Natural killer cell (primary cell): ENCODE data around the gene COX7C. TPM values are rescaled to one million over a fixed set of nuclear protein-coding genes. Genes with fewer than 3 reads are reported as not detected.
A peak's percentile ranks its signal among the peaks of the same experiment; 100 is the strongest.
"Not testable (repeated sequence)": the region's sequence is repeated elsewhere in the genome, so short reads cannot be mapped to it uniquely, and the experiment has no call there.

Experiments used
- ATAC-seq, 3 donors: fragments of 150-1000 bp in 2 of 3; fragments of 200-7000 bp in 1 of 3; cut with Tn5 transposase; 1 replicate in 1 of 3; 2 replicates in 2 of 3; pipeline ENCODE4 v1.10.0; 2021; ENCODE audit warnings: mild to moderate bottlenecking in 2 of 3, moderate library complexity in 2 of 3
- DNase-seq, 2 donors: peaks; one replicate each; pipeline versions ENCODE4 v3.0.0 to v3.0.0-alpha.2; 2013 to 2021; ENCODE audit warnings: mixed read lengths in 1 of 2
- H3K27ac ChIP-seq: one replicate; pipeline ENCODE4 v1.5.1; 2013; ENCODE audit warnings: mild to moderate bottlenecking, low read length
- H3K27me3 ChIP-seq: one replicate; pipeline ENCODE4 v1.6.1; 2013; ENCODE audit warnings: low read length; ENCODE audit not compliant: control insufficient read depth, insufficient read depth
- H3K36me3 ChIP-seq: one replicate; pipeline ENCODE4 v1.6.1; 2013; ENCODE audit warnings: low read length; ENCODE audit not compliant: control insufficient read depth, insufficient read depth
- H3K4me1 ChIP-seq: one replicate; pipeline ENCODE4 v1.6.1; 2013; ENCODE audit warnings: low read length; ENCODE audit not compliant: control insufficient read depth, insufficient read depth
- H3K4me3 ChIP-seq: one replicate; pipeline ENCODE4 v1.5.1; 2013; ENCODE audit warnings: low read length
- H3K9me3 ChIP-seq: one replicate; pipeline ENCODE4 v1.6.1; 2013; ENCODE audit warnings: low read length; ENCODE audit not compliant: control insufficient read depth, insufficient read depth
- H3K27ac Mint-ChIP-seq, 2 donors: one replicate each; pipeline ENCODE4 v1.8.0; 2022; ENCODE audit warnings: mild to moderate bottlenecking in 2 of 2, mixed read lengths in 2 of 2, moderate library complexity in 1 of 2
- H3K27me3 Mint-ChIP-seq, 2 donors: one replicate each; pipeline ENCODE4 v1.8.0; 2022; ENCODE audit warnings: low read depth in 2 of 2, mixed read lengths in 2 of 2
- H3K36me3 Mint-ChIP-seq: one replicate; pipeline ENCODE4 v1.8.0; 2022; ENCODE audit warnings: mixed read lengths
- H3K4me1 Mint-ChIP-seq, 2 donors: one replicate each; pipeline ENCODE4 v1.8.0; 2022; ENCODE audit warnings: mixed read lengths in 2 of 2
- H3K4me3 Mint-ChIP-seq: one replicate; pipeline ENCODE4 v1.8.0; 2022; ENCODE audit warnings: mild to moderate bottlenecking, moderate library complexity, mixed read lengths
- H3K9me3 Mint-ChIP-seq, 2 donors: one replicate each; pipeline ENCODE4 v1.8.0; 2022; ENCODE audit warnings: mixed read lengths in 2 of 2
- CTCF ChIP-seq: fragments of 200-600 bp; IDR thresholded peaks from one replicate; pipeline ENCODE4 v1.8.0; 2022; ENCODE audit warnings: antibody characterized with exemption
- WGBS: methylation state at CpG from one replicate; pipeline ENCODE4 v1.1.7; 2013; ENCODE audit warnings: missing lambda C conversion rate; ENCODE audit not compliant: insufficient coverage; 5-methylcytosine and 5-hydroxymethylcytosine counted together
- intact Hi-C: fragments of 100-400 bp; cut with micrococcal nuclease; formaldehyde crosslinking; loops from one replicate; pipeline ENCODE4 v1.14.2; 2022
- total RNA-seq, 4 donors: library from RNA; stranded (reverse); fragments of 120-200 nt in 1 of 4; gene quantifications; one replicate each; pipeline versions ENCODE4 v1.2.3 to v1.2.4, GENCODE V29; 2013 to 2022

The COX7C gene
- total RNA-seq, 3 donors from 2014 or later (not counting 1 experiment from before 2014, with no cell fraction given): 237 to 264 (median 250) TPM

GRCh38 chr5:86649832-86650505 is 32.2 kb downstream of the COX7C start:
- ATAC-seq (no peak), DNase-seq (no peak)
- Mint-ChIP-seq H3K27ac (no peak overlapping the region), H3K4me1 (no peaks in the 10 kb centered on the region), H3K27me3 (peaks cover 10 to 18% of the 10 kb centered on the region in 2 donors), H3K4me3 (no peak overlapping the region), H3K9me3 (peaks cover 0 to 2% of the 10 kb centered on the region in 2 donors), H3K36me3 (no peaks in the 10 kb centered on the region)
- 87% methylated on average over 3 of the region's 3 CpGs for WGBS
- no peak for TF ChIP-seq CTCF
- no peaks in the 10 kb centered on the region for H3K9me3 ChIP-seq
- H3K4me3 ChIP-seq: no peak overlapping the region
- intact Hi-C loops: no loop called here
- H3K4me1 ChIP-seq: no peaks in the 10 kb centered on the region
- H3K27ac ChIP-seq: no peak overlapping the region
- no peaks in the 10 kb centered on the region for H3K27me3 ChIP-seq
- no peaks in the 10 kb centered on the region for H3K36me3 ChIP-seq

- not testable (repeated sequence) for H3K4me1 Mint-ChIP-seq
- 67% methylated on average over 2 of the region's 2 CpGs for WGBS
Measured at GRCh38 chr5:86660771-86661170, 43.0 kb downstream of the COX7C start.

GRCh38 chr5:86664173-86664572 is 46.4 kb downstream of the COX7C start:
- Mint-ChIP-seq H3K9me3 (peaks cover 2 to 8% of the 10 kb centered on the region in 2 donors), H3K4me3 (no peak overlapping the region), H3K36me3 (no peaks in the 10 kb centered on the region), H3K27me3 (peaks cover 0 to 3% of the 10 kb centered on the region in 2 donors), H3K4me1 (no peaks in the 10 kb centered on the region), H3K27ac (no peak overlapping the region)
- 100% methylated on average over 1 of the region's 2 CpGs for WGBS
- no peak overlapping the region for H3K27ac ChIP-seq
- H3K9me3 ChIP-seq: no peaks in the 10 kb centered on the region
- intact Hi-C loops: no loop called here
- H3K36me3 ChIP-seq: no peaks in the 10 kb centered on the region
- no peaks in the 10 kb centered on the region for H3K27me3 ChIP-seq
- ATAC-seq (no peak), DNase-seq (no peak)
- no peak for TF ChIP-seq CTCF
- H3K4me3 ChIP-seq: no peak overlapping the region
- H3K4me1 ChIP-seq: no peaks in the 10 kb centered on the region

More at GRCh38 chr5:86660771-86661170, 43.0 kb downstream of the COX7C start:
- H3K27me3 Mint-ChIP-seq, H3K27me3 ChIP-seq, H3K4me3 Mint-ChIP-seq, H3K27ac ChIP-seq, DNase-seq, H3K4me1 ChIP-seq, intact Hi-C loops, H3K27ac Mint-ChIP-seq, H3K4me3 ChIP-seq, H3K9me3 Mint-ChIP-seq, ATAC-seq, H3K36me3 Mint-ChIP-seq, H3K9me3 ChIP-seq, H3K36me3 ChIP-seq: not testable (repeated sequence)

GRCh38 chr5:86665984-86666760 is 48.4 kb downstream of the COX7C start:
- peaks cover 0 to 6% of the 10 kb centered on the region in 2 donors for H3K27me3 Mint-ChIP-seq
- H3K36me3 ChIP-seq: no peaks in the 10 kb centered on the region
- no peak overlapping the region for H3K4me3 Mint-ChIP-seq
- ATAC-seq (no peak), DNase-seq (peak in 1 of 2 donors; percentile 52)
- no peaks in the 10 kb centered on the region for H3K4me1 ChIP-seq
- H3K27ac ChIP-seq: no peak overlapping the region
- H3K9me3 ChIP-seq: no peaks in the 10 kb centered on the region
- 76% methylated on average over 11 of the region's 13 CpGs for WGBS
- H3K9me3 Mint-ChIP-seq: peaks cover 2 to 8% of the 10 kb centered on the region in 2 donors
- no peaks in the 10 kb centered on the region for H3K27me3 ChIP-seq
- no peak overlapping the region for H3K4me3 ChIP-seq
- H3K27ac Mint-ChIP-seq: no peak overlapping the region
- no peaks in the 10 kb centered on the region for H3K4me1 Mint-ChIP-seq
- no peak for TF ChIP-seq CTCF
- intact Hi-C loops: no loop called here
- no peaks in the 10 kb centered on the region for H3K36me3 Mint-ChIP-seq
